Endodermal cell (in vitro differentiated cells): ENCODE data around the gene ERFE. TPM values are rescaled to one million over a fixed set of nuclear protein-coding genes. Genes with fewer than 3 reads are reported as not detected.

Experiments used
- DNase-seq: peaks from one replicate; pipeline ENCODE4 v3.0.0-alpha.2; 2017
- H3K27ac ChIP-seq: 2 replicates; pipeline ENCODE4 v1.5.1; 2013; ENCODE audit warnings: mild to moderate bottlenecking, low read depth, low read length, moderate library complexity
- H3K27me3 ChIP-seq: 2 replicates; pipeline ENCODE4 v1.6.1; 2013; ENCODE audit warnings: mild to moderate bottlenecking, low read length, moderate library complexity; ENCODE audit not compliant: insufficient read depth, control insufficient read depth, poor library complexity, severe bottlenecking
- H3K36me3 ChIP-seq: 2 replicates; pipeline ENCODE4 v1.7.0; 2013; ENCODE audit warnings: mild to moderate bottlenecking, low read length, moderate library complexity; ENCODE audit not compliant: control insufficient read depth, insufficient read depth
- H3K4me1 ChIP-seq: one replicate; pipeline ENCODE4 v1.7.0; 2013; ENCODE audit warnings: low read length; ENCODE audit not compliant: control insufficient read depth, insufficient read depth
- H3K4me3 ChIP-seq: 2 replicates; pipeline ENCODE4 v1.5.1; 2013; ENCODE audit warnings: mild to moderate bottlenecking, low read length, moderate library complexity
- H3K9ac ChIP-seq: 2 replicates; pipeline ENCODE4 v1.6.1; 2013; ENCODE audit warnings: mild to moderate bottlenecking, low read length, moderate library complexity; ENCODE audit not compliant: poor library complexity, severe bottlenecking; ENCODE audit errors: extremely low read depth
- H3K9me3 ChIP-seq: 2 replicates; pipeline ENCODE4 v1.6.1; 2013; ENCODE audit warnings: mild to moderate bottlenecking, low read length, moderate library complexity; ENCODE audit not compliant: control insufficient read depth
- H3K27ac Mint-ChIP-seq: 2 replicates; pipeline ENCODE4 v1.8.0; 2020; ENCODE audit warnings: mixed read lengths
- H3K27me3 Mint-ChIP-seq: 2 replicates; pipeline ENCODE4 v1.8.0; 2021; ENCODE audit warnings: mild to moderate bottlenecking, mixed read lengths; ENCODE audit not compliant: insufficient read depth
- H3K36me3 Mint-ChIP-seq: 2 replicates; pipeline ENCODE4 v1.8.0; 2020; ENCODE audit warnings: low read depth, mixed read lengths
- H3K4me1 Mint-ChIP-seq: 2 replicates; pipeline ENCODE4 v1.8.0; 2020; ENCODE audit warnings: mixed read lengths
- H3K4me3 Mint-ChIP-seq: 2 replicates; pipeline ENCODE4 v1.8.0; 2020; ENCODE audit warnings: mild to moderate bottlenecking, moderate library complexity, mixed read lengths
- H3K9me3 Mint-ChIP-seq: 2 replicates; pipeline ENCODE4 v1.8.0; 2020; ENCODE audit warnings: mild to moderate bottlenecking, mixed read lengths
- whole genome bisulfite sequencing, 2 experiments: methylation state at CpG; one replicate each; pipeline versions ENCODE4 v1.1.5 to v1.1.7; 2013; ENCODE audit warnings: missing lambda C conversion rate in 2 of 2, mixed read lengths in 1 of 2; ENCODE audit not compliant: insufficient coverage in 1 of 2, insufficient read length in 1 of 2; 5-methylcytosine and 5-hydroxymethylcytosine counted together
- total RNA-seq, 2 donors: library from RNA; stranded (reverse); fragmentation: NEBNext Ultra II Directional in 1 of 2; extraction: Animal tissue kit (Norgen Biotek cat#: 25700) in 1 of 2; gene quantifications; 2 replicates in 1 of 2; 3 replicates in 1 of 2; pipeline ENCODE4 v1.2.1, GENCODE V29; 2021
- TF ChIP-seq, protein P1 (sequence below): fragments of 200-600 bp; sonication (generic); conservative IDR thresholded peaks from 2 replicates; pipeline ENCODE4 v1.5.0; 2021; ENCODE audit warnings: antibody characterized with exemption, mild to moderate bottlenecking

ERFE gene
- total RNA-seq, 2 donors from 2014 or later = 0.48 to 1.6 TPM

GRCh38 chr2:238145851-238146250 is 12.9 kb upstream of the ERFE start:
- TF ChIP-seq, protein P1, sequence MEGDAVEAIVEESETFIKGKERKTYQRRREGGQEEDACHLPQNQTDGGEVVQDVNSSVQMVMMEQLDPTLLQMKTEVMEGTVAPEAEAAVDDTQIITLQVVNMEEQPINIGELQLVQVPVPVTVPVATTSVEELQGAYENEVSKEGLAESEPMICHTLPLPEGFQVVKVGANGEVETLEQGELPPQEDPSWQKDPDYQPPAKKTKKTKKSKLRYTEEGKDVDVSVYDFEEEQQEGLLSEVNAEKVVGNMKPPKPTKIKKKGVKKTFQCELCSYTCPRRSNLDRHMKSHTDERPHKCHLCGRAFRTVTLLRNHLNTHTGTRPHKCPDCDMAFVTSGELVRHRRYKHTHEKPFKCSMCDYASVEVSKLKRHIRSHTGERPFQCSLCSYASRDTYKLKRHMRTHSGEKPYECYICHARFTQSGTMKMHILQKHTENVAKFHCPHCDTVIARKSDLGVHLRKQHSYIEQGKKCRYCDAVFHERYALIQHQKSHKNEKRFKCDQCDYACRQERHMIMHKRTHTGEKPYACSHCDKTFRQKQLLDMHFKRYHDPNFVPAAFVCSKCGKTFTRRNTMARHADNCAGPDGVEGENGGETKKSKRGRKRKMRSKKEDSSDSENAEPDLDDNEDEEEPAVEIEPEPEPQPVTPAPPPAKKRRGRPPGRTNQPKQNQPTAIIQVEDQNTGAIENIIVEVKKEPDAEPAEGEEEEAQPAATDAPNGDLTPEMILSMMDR = no peak
- Mint-ChIP-seq H3K4me3 (no peak overlapping the region), H3K27ac (no peak overlapping the region), H3K27me3 (no peaks in the 10 kb centered on the region), H3K36me3 (no peaks in the 10 kb centered on the region), H3K9me3 (no peaks in the 10 kb centered on the region), H3K4me1 (no peaks in the 10 kb centered on the region)
- no peak overlapping the region for H3K4me3 ChIP-seq
- H3K9ac ChIP-seq = no peak overlapping the region
- H3K27ac ChIP-seq = no peak overlapping the region
- 84 to 86% methylated on average over 7 to 12 of the region's 12 CpGs for WGBS, 2 experiments
- DNase-seq = no peak
- no peaks in the 10 kb centered on the region for H3K9me3 ChIP-seq
- no peaks in the 10 kb centered on the region for H3K4me1 ChIP-seq
- no peaks in the 10 kb centered on the region for H3K36me3 ChIP-seq
- H3K27me3 ChIP-seq = no peaks in the 10 kb centered on the region

DNA sequence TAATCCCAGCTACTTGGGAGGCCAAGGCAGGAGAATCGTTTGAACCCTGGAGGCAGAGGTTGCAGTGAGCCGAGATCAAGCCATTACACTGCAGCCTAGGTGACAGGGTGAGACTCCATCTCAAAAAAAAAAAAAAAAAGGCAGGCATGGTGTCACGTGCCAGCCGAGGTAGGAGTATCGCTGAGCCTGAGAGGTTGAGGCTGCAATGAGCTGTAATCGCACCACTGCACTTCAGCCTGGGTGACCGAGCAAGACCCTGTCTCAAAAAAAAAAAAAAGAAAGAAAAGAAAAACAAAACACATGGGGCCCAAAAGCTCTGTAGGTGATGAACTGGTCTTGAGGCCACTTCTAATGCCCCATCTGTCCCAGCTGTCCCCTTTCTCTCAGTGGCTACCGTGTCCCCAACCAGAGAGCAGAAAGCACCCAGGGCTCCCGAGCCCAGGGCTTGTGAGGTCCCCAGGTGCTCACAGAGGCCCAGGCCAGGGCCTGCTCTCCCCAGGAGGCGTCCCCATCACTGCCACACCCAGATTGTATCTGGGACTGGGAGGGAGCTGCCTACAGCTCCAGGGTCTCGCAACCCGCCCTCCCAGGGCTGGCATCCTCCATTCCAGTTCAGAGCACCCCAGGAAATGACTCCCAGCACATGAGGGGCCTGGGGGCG is 11.8 kb upstream of the ERFE start:
- no peak overlapping the region for H3K9ac ChIP-seq
- H3K4me1 Mint-ChIP-seq = no peaks in the 10 kb centered on the region

DNA sequence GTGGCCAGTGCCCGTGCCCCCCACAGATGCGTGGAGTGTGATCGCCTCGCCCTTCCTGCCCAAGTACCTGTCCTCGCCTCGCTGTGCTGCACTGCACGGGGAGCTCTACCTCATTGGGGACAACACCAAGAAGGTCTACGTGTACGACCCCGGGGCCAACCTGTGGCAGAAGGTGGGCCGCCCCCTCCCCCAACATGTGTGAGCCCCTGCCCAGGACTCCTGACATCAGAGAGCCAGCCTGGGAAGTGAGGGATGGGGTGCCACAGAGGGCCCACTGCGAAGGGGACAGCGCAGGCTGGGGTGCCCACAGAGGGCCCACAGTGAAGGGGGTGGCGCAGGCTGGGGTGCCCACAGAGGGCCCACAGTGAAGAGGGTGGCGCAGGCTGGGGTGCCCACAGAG is 9.8 kb upstream of the ERFE start:
- Mint-ChIP-seq H3K4me3 (no peak overlapping the region), H3K36me3 (no peaks in the 10 kb centered on the region), H3K9me3 (peaks cover under 1% of the 10 kb centered on the region), H3K27ac (no peak overlapping the region), H3K27me3 (no peaks in the 10 kb centered on the region), H3K4me1 (no peaks in the 10 kb centered on the region)
- DNase-seq = no peak
- Histone ChIP-seq H3K27me3 (no peaks in the 10 kb centered on the region), H3K36me3 (no peaks in the 10 kb centered on the region), H3K9ac (no peak overlapping the region), H3K4me3 (no peak overlapping the region), H3K9me3 (no peaks in the 10 kb centered on the region), H3K4me1 (no peaks in the 10 kb centered on the region), H3K27ac (no peak overlapping the region)
- WGBS, 2 experiments = 95 to 96% methylated on average over 15 of the region's 15 CpGs
- TF ChIP-seq, protein P1 = no peak

More for the DNA sequence above, 11.8 kb upstream of the ERFE start:
- Mint-ChIP-seq H3K27ac (no peak overlapping the region), H3K27me3 (no peaks in the 10 kb centered on the region), H3K9me3 (no peaks in the 10 kb centered on the region), H3K4me3 (no peak overlapping the region), H3K36me3 (no peaks in the 10 kb centered on the region)
- 91 to 94% methylated on average over 7 to 13 of the region's 13 CpGs for WGBS, 2 experiments
- H3K9me3 ChIP-seq = no peaks in the 10 kb centered on the region
- H3K36me3 ChIP-seq = no peaks in the 10 kb centered on the region
- no peak overlapping the region for H3K27ac ChIP-seq
- no peaks in the 10 kb centered on the region for H3K4me1 ChIP-seq
- TF ChIP-seq, protein P1 = no peak
- no peak for DNase-seq
- H3K27me3 ChIP-seq = no peaks in the 10 kb centered on the region
- H3K4me3 ChIP-seq = no peak overlapping the region
